ENCODE data around the gene C1QA.

GRCh38 chr1:22662318-22662717 lies 25.9 kb downstream of the C1QA start:
- TF ChIP-seq POLR2AphosphoS5 (IDR thresholded peaks at IDR 0.05): no peak
- TF ChIP-seq, protein P1, sequence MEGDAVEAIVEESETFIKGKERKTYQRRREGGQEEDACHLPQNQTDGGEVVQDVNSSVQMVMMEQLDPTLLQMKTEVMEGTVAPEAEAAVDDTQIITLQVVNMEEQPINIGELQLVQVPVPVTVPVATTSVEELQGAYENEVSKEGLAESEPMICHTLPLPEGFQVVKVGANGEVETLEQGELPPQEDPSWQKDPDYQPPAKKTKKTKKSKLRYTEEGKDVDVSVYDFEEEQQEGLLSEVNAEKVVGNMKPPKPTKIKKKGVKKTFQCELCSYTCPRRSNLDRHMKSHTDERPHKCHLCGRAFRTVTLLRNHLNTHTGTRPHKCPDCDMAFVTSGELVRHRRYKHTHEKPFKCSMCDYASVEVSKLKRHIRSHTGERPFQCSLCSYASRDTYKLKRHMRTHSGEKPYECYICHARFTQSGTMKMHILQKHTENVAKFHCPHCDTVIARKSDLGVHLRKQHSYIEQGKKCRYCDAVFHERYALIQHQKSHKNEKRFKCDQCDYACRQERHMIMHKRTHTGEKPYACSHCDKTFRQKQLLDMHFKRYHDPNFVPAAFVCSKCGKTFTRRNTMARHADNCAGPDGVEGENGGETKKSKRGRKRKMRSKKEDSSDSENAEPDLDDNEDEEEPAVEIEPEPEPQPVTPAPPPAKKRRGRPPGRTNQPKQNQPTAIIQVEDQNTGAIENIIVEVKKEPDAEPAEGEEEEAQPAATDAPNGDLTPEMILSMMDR (IDR thresholded peaks at IDR 0.05; ENCODE audit: poor library complexity, severe bottlenecking): no peak
- TF ChIP-seq EZH2 (IDR thresholded peaks at IDR 0.05; ENCODE audit: borderline replicate concordance, insufficient read depth, low read length, poor library complexity, severe bottlenecking): no peak
- no peak for TF ChIP-seq REST (IDR thresholded peaks at IDR 0.05; ENCODE audit: borderline replicate concordance)
- TF ChIP-seq SMC3 (conservative IDR thresholded peaks at IDR 0.05; ENCODE audit: poor library complexity): no peak

Measured in neural cell (in vitro differentiated cells).